ENCODE measurements around the gene PPP1R18.
A peak's percentile ranks its signal among the peaks of the same experiment; 100 is the strongest.
"Not testable (repeated sequence)": the region's sequence is repeated elsewhere in the genome, so short reads cannot be mapped to it uniquely, and the experiment has no call there.

Gene PPP1R18

GRCh38 chr6:30726506-30727413 is 40.3 kb upstream of the PPP1R18 start:
- TF ChIP-seq CTCF (conservative IDR thresholded peaks at IDR 0.05; ENCODE audit: low read depth, low read length): no peak

GRCh38 chr6:30725713-30726505 is 39.5 kb upstream of the PPP1R18 start:
- H3K4me3 ChIP-seq (ENCODE audit: low read length): no peak overlapping the region
- no peak for TF ChIP-seq CTCF (conservative IDR thresholded peaks at IDR 0.05; ENCODE audit: low read depth, low read length)
- DNase-seq (ENCODE audit: low read depth): no peak

More at GRCh38 chr6:30726506-30727413, 40.3 kb upstream of the PPP1R18 start:
- H3K4me3 ChIP-seq (ENCODE audit: low read length): no peak overlapping the region
- no peak for DNase-seq (ENCODE audit: low read depth)

- DNase-seq (ENCODE audit: low read depth): no peak
- H3K4me3 ChIP-seq (ENCODE audit: low read length): no peak overlapping the region
These were observed 38.6 kb upstream of the PPP1R18 start for GRCh38 chr6:30724906-30725667.

GRCh38 chr6:30723843-30724741 is 37.6 kb upstream of the PPP1R18 start:
- peak; percentile 10 for TF ChIP-seq CTCF (conservative IDR thresholded peaks at IDR 0.05; ENCODE audit: low read depth, low read length)
- not testable (repeated sequence) for H3K4me3 ChIP-seq (ENCODE audit: low read length); DNase-seq (ENCODE audit: low read depth)

More at GRCh38 chr6:30724906-30725667, 38.6 kb upstream of the PPP1R18 start:
- no peak for TF ChIP-seq CTCF (conservative IDR thresholded peaks at IDR 0.05; ENCODE audit: low read depth, low read length)

GRCh38 chr6:30723159-30723842 is 36.9 kb upstream of the PPP1R18 start:
- DNase-seq (ENCODE audit: low read depth): not testable (repeated sequence)
- peak overlapping the region; percentile 90 for H3K4me3 ChIP-seq (ENCODE audit: low read length)

GRCh38 chr6:30722280-30723112 is 36.1 kb upstream of the PPP1R18 start:
- no peak for DNase-seq (ENCODE audit: low read depth)
- peak overlapping the region; percentile 90 for H3K4me3 ChIP-seq (ENCODE audit: low read length)
- TF ChIP-seq CTCF (conservative IDR thresholded peaks at IDR 0.05; ENCODE audit: low read depth, low read length): peak; percentile 90

GRCh38 chr6:30722025-30722279 is 35.5 kb upstream of the PPP1R18 start:
- peak overlapping the region; percentile 90 for H3K4me3 ChIP-seq (ENCODE audit: low read length)
- DNase-seq (ENCODE audit: low read depth): not testable (repeated sequence)

Data from retinal pigment epithelial cell (primary cell).